HCT116 (cell line): ENCODE results near the gene FOXJ2. TPM values are rescaled to one million over a fixed set of nuclear protein-coding genes. Genes with fewer than 3 reads are reported as not detected.

Experiments
- ATAC-seq: fragments of 200-7000 bp; cut with Tn5 transposase; 2 replicates; pipeline ENCODE4 v1.9.1; 2020; ENCODE audit warnings: mild to moderate bottlenecking, moderate library complexity
- BruUV-seq: library from RNA; stranded (reverse); fragments of 400-500 nt; replicated peaks from 2 replicates; lab custom pipeline; 2021; lab: Mats Ljungman, UMichigan
- CTCF ChIA-PET: fragments of 300-600 bp; sonication (Branson Sonifier 250); formaldehyde crosslinking; loops from one replicate; lab custom pipeline; 2021; ENCODE audit warnings: antibody characterized with exemption; lab: Charles Lee
- POLR2A ChIA-PET: fragments of 300-600, 350-600 bp; sonication (Branson Sonifier 250); formaldehyde crosslinking; loops from one replicate; lab custom pipeline; 2021; ENCODE audit warnings: antibody characterized with exemption; lab: Charles Lee
- RAD21 ChIA-PET, 2 experiments: fragments of 300-600 bp; sonication (Branson Sonifier 250); formaldehyde crosslinking; loops; one replicate each; lab custom pipeline; 2023; ENCODE audit warnings: low total read pairs in 2 of 2; ENCODE audit not compliant: uncharacterized antibody in 2 of 2, unreplicated experiment in 2 of 2, low non-redundant PET in 1 of 2; lab: Charles Lee
- DNase-seq: peaks from one replicate; pipeline ENCODE4 v3.0.0-alpha.2; 2010; ENCODE audit warnings: low read depth, low spot score
- H2AFZ ChIP-seq: fragments of 200-600 bp; shearing (Covaris generic), sonication (generic); 2 replicates; pipeline ENCODE4 v1.6.1; 2017; ENCODE audit warnings: low read depth, mixed run types, mixed read lengths, antibody characterized with exemption, low read length; ENCODE audit not compliant: poor library complexity, severe bottlenecking
- H3K27ac ChIP-seq: 2 replicates; pipeline ENCODE4 v1.5.1; 2012; ENCODE audit warnings: low read depth, low read length
- H3K27me3 ChIP-seq: fragments of 200-600 bp; sonication (generic); 2 replicates; pipeline ENCODE4 v1.6.1; 2016; ENCODE audit warnings: mixed run types, low read length, mixed read lengths; ENCODE audit not compliant: insufficient read depth
- H3K36me3 ChIP-seq, 2 experiments: fragments of 200-500 bp in 1 of 2; fragments of 200-600 bp in 1 of 2; sonication (Bioruptor generic) in 1 of 2; sonication (generic) in 1 of 2; 2 replicates each; pipeline versions ENCODE4 v1.5.1 to v1.6.1; 2014 to 2016; ENCODE audit warnings: low read length in 2 of 2, inconsistent platforms in 1 of 2, mixed read lengths in 1 of 2, mixed run types in 1 of 2; ENCODE audit not compliant: insufficient read depth in 2 of 2, control insufficient read depth in 1 of 2
- H3K4me1 ChIP-seq, 2 experiments: fragments of 200-600 bp in 1 of 2; sonication (generic) in 1 of 2; 2 replicates each; pipeline versions ENCODE4 v1.5.1 to v1.6.1; 2012 to 2017; ENCODE audit warnings: low read length in 2 of 2, inconsistent platforms in 1 of 2, mild to moderate bottlenecking in 1 of 2, mixed read lengths in 1 of 2, mixed run types in 1 of 2, moderate library complexity in 1 of 2; ENCODE audit not compliant: insufficient read depth in 2 of 2, control insufficient read depth in 1 of 2
- H3K4me2 ChIP-seq: fragments of 200-600 bp; sonication (generic); 2 replicates; pipeline ENCODE4 v1.6.1; 2017; ENCODE audit warnings: mixed run types, low read length, mixed read lengths
- H3K4me3 ChIP-seq, 2 experiments: fragments of 200-600 bp in 1 of 2; sonication (generic) in 1 of 2; replicated peaks in 1 of 2; 2 replicates each; pipeline ENCODE4 v1.5.1; 2011 to 2016; ENCODE audit warnings: low read length in 2 of 2, control low read depth in 1 of 2, low read depth in 1 of 2, mild to moderate bottlenecking in 1 of 2, mixed read lengths in 1 of 2, mixed run types in 1 of 2
- H3K79me2 ChIP-seq: fragments of 200-600 bp; sonication (generic); 2 replicates; pipeline ENCODE4 v1.6.1; 2017; ENCODE audit warnings: mild to moderate bottlenecking, mixed run types, low read length, moderate library complexity, mixed read lengths; ENCODE audit not compliant: insufficient read depth
- H3K9ac ChIP-seq: fragments of 200-600 bp; sonication (generic); 2 replicates; pipeline ENCODE4 v1.6.1; 2016; ENCODE audit warnings: low read length, mixed read lengths
- H3K9me2 ChIP-seq: fragments of 200-600 bp; sonication (generic), shearing (Covaris generic); 2 replicates; pipeline ENCODE4 v1.6.1; 2017; ENCODE audit warnings: mixed run types, mild to moderate bottlenecking, moderate library complexity; ENCODE audit not compliant: insufficient read depth
- H3K9me3 ChIP-seq, 2 experiments: fragments of 200-500 bp in 1 of 2; fragments of 200-600 bp in 1 of 2; sonication (Bioruptor generic) in 1 of 2; sonication (generic) in 1 of 2; 2 replicates each; pipeline ENCODE4 v1.6.1; 2014 to 2017; ENCODE audit warnings: low read length in 2 of 2, mixed read lengths in 2 of 2, inconsistent platforms in 1 of 2, low read depth in 1 of 2, mild to moderate bottlenecking in 1 of 2, mixed run types in 1 of 2, moderate library complexity in 1 of 2; ENCODE audit not compliant: control insufficient read depth in 1 of 2, insufficient read depth in 1 of 2
- H4K20me1 ChIP-seq: fragments of 200-600 bp; sonication (generic), shearing (Covaris generic); 2 replicates; pipeline ENCODE4 v1.6.1; 2017; ENCODE audit warnings: mixed run types, mild to moderate bottlenecking, moderate library complexity; ENCODE audit not compliant: insufficient read depth
- CBX3 ChIP-seq: IDR thresholded peaks from 2 replicates; pipeline ENCODE4 v1.6.1; 2012; ENCODE audit warnings: low read depth
- EGR1 ChIP-seq: IDR thresholded peaks from 2 replicates; pipeline ENCODE4 v1.6.1; 2012; ENCODE audit warnings: low read depth
- ELF1 ChIP-seq: IDR thresholded peaks from 2 replicates; pipeline ENCODE4 v1.6.1; 2012; ENCODE audit warnings: low read depth, borderline replicate concordance
- EZH2 ChIP-seq: fragments of 200-600 bp; sonication (generic); IDR thresholded peaks from 2 replicates; pipeline ENCODE4 v1.6.1; 2017; ENCODE audit warnings: antibody characterized with exemption, mixed run types
- JUND ChIP-seq: IDR thresholded peaks from 2 replicates; pipeline ENCODE4 v1.6.1; 2012
- MAX ChIP-seq: IDR thresholded peaks from 2 replicates; pipeline ENCODE4 v1.6.1; 2012
- POLR2A ChIP-seq: IDR thresholded peaks from 2 replicates; pipeline ENCODE4 v1.7.0; 2011; ENCODE audit warnings: borderline replicate concordance; ENCODE audit not compliant: insufficient read depth, insufficient read length; ENCODE audit errors: extremely low read depth
- POLR2AphosphoS5 ChIP-seq: IDR thresholded peaks from 2 replicates; pipeline ENCODE4 v1.6.1; 2011; ENCODE audit warnings: mild to moderate bottlenecking, low read depth, low read length, moderate library complexity
- RAD21 ChIP-seq: IDR thresholded peaks from 2 replicates; pipeline ENCODE4 v1.6.1; 2012; ENCODE audit warnings: low read depth, mild to moderate bottlenecking
- REST ChIP-seq: IDR thresholded peaks from 2 replicates; pipeline ENCODE4 v1.6.1; 2012; ENCODE audit warnings: low read depth
- SIN3A ChIP-seq: IDR thresholded peaks from 2 replicates; pipeline ENCODE4 v1.6.1; 2012; ENCODE audit warnings: low read depth
- YY1 ChIP-seq: IDR thresholded peaks from 2 replicates; pipeline ENCODE4 v1.6.1; 2011; ENCODE audit warnings: low read length, low read depth, moderate library complexity, mild to moderate bottlenecking; ENCODE audit not compliant: insufficient replicate concordance; ENCODE audit errors: extremely low read depth
- intact Hi-C: fragments of 100-400 bp; cut with micrococcal nuclease; formaldehyde crosslinking; loops from 2 replicates; pipeline ENCODE4 v1.10.0; 2022
- total RNA-seq: library from RNA; stranded (reverse); gene quantifications from one replicate; pipeline ENCODE4 v1.2.1, GENCODE V29; 2021; ENCODE audit not compliant: unreplicated experiment
- TF ChIP-seq, protein P1 (sequence below): IDR thresholded peaks from 2 replicates; pipeline ENCODE4 v1.6.1; 2011; ENCODE audit warnings: mild to moderate bottlenecking, low read length, moderate library complexity; ENCODE audit not compliant: insufficient replicate concordance; ENCODE audit errors: extremely low read depth
- TF ChIP-seq, protein P2 (sequence below), 3 experiments: fragments of 200-600 bp in 1 of 3; sonication (generic) in 1 of 3; IDR thresholded peaks in 2 of 3; conservative IDR thresholded peaks in 1 of 3; 2 replicates each; pipeline ENCODE4 v1.5.1; 2012 to 2017; ENCODE audit warnings: low read depth in 2 of 3, low read length in 2 of 3, antibody characterized with exemption in 1 of 3, borderline replicate concordance in 1 of 3, control low read depth in 1 of 3, mild to moderate bottlenecking in 1 of 3, mixed read lengths in 1 of 3, mixed run types in 1 of 3, moderate library complexity in 1 of 3; ENCODE audit not compliant: insufficient read depth in 1 of 3

FOXJ2 gene
- total RNA-seq, 1 experiment from 2014 or later = 20.3 TPM

DNA sequence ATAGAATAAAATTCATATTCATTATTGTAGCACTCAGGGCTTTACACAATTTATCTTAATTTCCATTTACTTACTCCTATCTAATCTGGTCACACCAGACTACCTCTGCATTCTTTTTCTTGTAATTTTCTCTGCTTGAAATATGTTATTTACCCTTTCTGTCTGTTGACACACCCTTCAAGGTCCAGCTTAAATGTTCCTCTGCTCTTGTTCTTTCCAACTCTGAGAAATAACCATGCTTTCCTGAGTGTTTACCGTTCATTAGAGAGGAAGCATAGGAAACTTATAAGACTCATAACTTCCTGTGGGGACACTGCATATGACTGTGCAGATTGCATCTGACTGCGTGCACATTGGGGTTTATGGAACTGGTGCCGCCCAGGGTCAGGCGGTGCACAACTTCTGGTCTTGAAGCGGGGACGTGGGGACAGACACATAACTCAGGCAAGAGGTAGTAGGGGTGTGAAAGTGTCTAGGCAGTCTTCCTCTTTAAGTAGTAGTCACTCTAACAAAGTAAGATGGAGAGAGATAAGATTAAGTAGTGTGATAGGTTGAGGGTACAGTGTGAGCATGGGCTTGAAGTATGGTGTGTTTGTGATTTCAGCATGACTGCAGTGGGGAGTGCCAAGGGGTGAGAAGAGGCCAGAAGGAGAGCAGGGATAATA lies 42.6 kb upstream of the FOXJ2 start:
- Histone ChIP-seq H3K4me2 (no peak overlapping the region), H3K4me3 (no peak overlapping the region), H3K9ac (no peak overlapping the region), H3K9me3 (no peaks in the 10 kb centered on the region), H3K27ac (no peak overlapping the region), H3K36me3 (no peaks in the 10 kb centered on the region), H3K4me1 (peaks cover 5 to 17% of the 10 kb centered on the region in 2 experiments; a peak in 2 of 4 replicates), H3K27me3 (no peaks in the 10 kb centered on the region), H3K9me2 (no peaks in the 10 kb centered on the region), H2AFZ (no peak overlapping the region), H4K20me1 (no peaks in the 10 kb centered on the region), H3K79me2 (no peaks in the 10 kb centered on the region)
- ChIA-PET CTCF (interaction anchor here (1.6 kb wide), 1 partner anchor 57 kb away, joined by 4 read pairs; no protein-coding TSS in a partner anchor), RAD21 (no interaction called here), POLR2A (no interaction called here)
- no peak for DNase-seq
- no TSS peak for BruUV-seq
- ATAC-seq = no peak
- TF ChIP-seq MAX (no peak), EZH2 (no peak), CBX3 (no peak), POLR2A (no peak), JUND (no peak), YY1 (no peak), EGR1 (no peak), REST (no peak), SIN3A (no peak), ELF1 (no peak), POLR2AphosphoS5 (no peak), RAD21 (no peak)
- TF ChIP-seq, protein P1, sequence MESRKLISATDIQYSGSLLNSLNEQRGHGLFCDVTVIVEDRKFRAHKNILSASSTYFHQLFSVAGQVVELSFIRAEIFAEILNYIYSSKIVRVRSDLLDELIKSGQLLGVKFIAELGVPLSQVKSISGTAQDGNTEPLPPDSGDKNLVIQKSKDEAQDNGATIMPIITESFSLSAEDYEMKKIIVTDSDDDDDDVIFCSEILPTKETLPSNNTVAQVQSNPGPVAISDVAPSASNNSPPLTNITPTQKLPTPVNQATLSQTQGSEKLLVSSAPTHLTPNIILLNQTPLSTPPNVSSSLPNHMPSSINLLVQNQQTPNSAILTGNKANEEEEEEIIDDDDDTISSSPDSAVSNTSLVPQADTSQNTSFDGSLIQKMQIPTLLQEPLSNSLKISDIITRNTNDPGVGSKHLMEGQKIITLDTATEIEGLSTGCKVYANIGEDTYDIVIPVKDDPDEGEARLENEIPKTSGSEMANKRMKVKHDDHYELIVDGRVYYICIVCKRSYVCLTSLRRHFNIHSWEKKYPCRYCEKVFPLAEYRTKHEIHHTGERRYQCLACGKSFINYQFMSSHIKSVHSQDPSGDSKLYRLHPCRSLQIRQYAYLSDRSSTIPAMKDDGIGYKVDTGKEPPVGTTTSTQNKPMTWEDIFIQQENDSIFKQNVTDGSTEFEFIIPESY = no peak
- TF ChIP-seq, protein P2, sequence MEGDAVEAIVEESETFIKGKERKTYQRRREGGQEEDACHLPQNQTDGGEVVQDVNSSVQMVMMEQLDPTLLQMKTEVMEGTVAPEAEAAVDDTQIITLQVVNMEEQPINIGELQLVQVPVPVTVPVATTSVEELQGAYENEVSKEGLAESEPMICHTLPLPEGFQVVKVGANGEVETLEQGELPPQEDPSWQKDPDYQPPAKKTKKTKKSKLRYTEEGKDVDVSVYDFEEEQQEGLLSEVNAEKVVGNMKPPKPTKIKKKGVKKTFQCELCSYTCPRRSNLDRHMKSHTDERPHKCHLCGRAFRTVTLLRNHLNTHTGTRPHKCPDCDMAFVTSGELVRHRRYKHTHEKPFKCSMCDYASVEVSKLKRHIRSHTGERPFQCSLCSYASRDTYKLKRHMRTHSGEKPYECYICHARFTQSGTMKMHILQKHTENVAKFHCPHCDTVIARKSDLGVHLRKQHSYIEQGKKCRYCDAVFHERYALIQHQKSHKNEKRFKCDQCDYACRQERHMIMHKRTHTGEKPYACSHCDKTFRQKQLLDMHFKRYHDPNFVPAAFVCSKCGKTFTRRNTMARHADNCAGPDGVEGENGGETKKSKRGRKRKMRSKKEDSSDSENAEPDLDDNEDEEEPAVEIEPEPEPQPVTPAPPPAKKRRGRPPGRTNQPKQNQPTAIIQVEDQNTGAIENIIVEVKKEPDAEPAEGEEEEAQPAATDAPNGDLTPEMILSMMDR (IDR thresholded peaks at IDR 0.05 in 2 of 3, conservative IDR thresholded peaks at IDR 0.05 in 1 of 3; ENCODE audit: borderline replicate concordance in 1 of 3, insufficient read depth in 1 of 3, low read depth in 2 of 3, low read length in 2 of 3) = no peak
- intact Hi-C loops = no loop called here
